GM12874 (cell line): Measurements from ENCODE around the gene RAP2B.

Experiments used
- CTCF ChIP-seq: IDR thresholded peaks from 2 replicates; pipeline ENCODE4 v1.5.1; 2011; ENCODE audit warnings: low read depth, mild to moderate bottlenecking, control low read depth, low read length, moderate library complexity; ENCODE audit not compliant: insufficient read depth

Gene RAP2B

GRCh38 chr3:153171256-153171655 is 9.2 kb downstream of the RAP2B start:
- no peak for TF ChIP-seq CTCF

GRCh38 chr3:153171918-153172317 is 9.9 kb downstream of the RAP2B start:
- TF ChIP-seq CTCF = no peak

GRCh38 chr3:153172796-153173757 is 11.1 kb downstream of the RAP2B start:
- no peak for TF ChIP-seq CTCF

GRCh38 chr3:153173758-153174516 is 11.9 kb downstream of the RAP2B start:
- no peak for TF ChIP-seq CTCF

GRCh38 chr3:153176197-153176596 is 14.2 kb downstream of the RAP2B start:
- no peak for TF ChIP-seq CTCF

- no peak for TF ChIP-seq CTCF
Measured at GRCh38 chr3:153180860-153181372, 18.9 kb downstream of the RAP2B start.
